Karpas-422 (cell line): ENCODE measurements around the gene INO80C. TPM values are rescaled to one million over a fixed set of nuclear protein-coding genes. Genes with fewer than 3 reads are reported as not detected.

Source experiments
- DNase-seq: peaks from one replicate; pipeline ENCODE4 v3.0.0-alpha.2; 2015
- H2AFZ ChIP-seq: fragments of 200-600 bp; sonication (generic); 2 replicates; pipeline ENCODE4 v1.6.1; 2014; ENCODE audit warnings: antibody characterized with exemption, low read length, mixed read lengths
- H3K27ac ChIP-seq: fragments of 200-600 bp; sonication (generic); 2 replicates; pipeline ENCODE4 v1.5.1; 2014; ENCODE audit warnings: mild to moderate bottlenecking, low read length, moderate library complexity
- H3K27me3 ChIP-seq: fragments of 200-600 bp; sonication (generic); 2 replicates; pipeline ENCODE4 v1.6.1; 2014; ENCODE audit warnings: low read length, mixed read lengths
- H3K36me3 ChIP-seq: fragments of 200-600 bp; sonication (generic); 2 replicates; pipeline ENCODE4 v1.6.1; 2014; ENCODE audit warnings: low read length, mixed read lengths; ENCODE audit not compliant: insufficient read depth
- H3K4me1 ChIP-seq: fragments of 200-600 bp; sonication (generic); 2 replicates; pipeline ENCODE4 v1.6.1; 2014; ENCODE audit warnings: mild to moderate bottlenecking, low read length, mixed read lengths
- H3K4me2 ChIP-seq: fragments of 200-600 bp; sonication (generic); 2 replicates; pipeline ENCODE4 v1.6.1; 2014; ENCODE audit warnings: low read length, low read depth, mild to moderate bottlenecking; ENCODE audit not compliant: poor library complexity, severe bottlenecking
- H3K4me3 ChIP-seq: fragments of 200-600 bp; sonication (generic); 2 replicates; pipeline ENCODE4 v1.5.1; 2014; ENCODE audit warnings: mild to moderate bottlenecking, antibody characterized with exemption, low read length, mixed read lengths
- H3K79me2 ChIP-seq: fragments of 200-600 bp; sonication (generic); 2 replicates; pipeline ENCODE4 v1.6.1; 2014; ENCODE audit warnings: mild to moderate bottlenecking, low read length, mixed read lengths
- H3K9ac ChIP-seq: fragments of 200-600 bp; sonication (generic); 2 replicates; pipeline ENCODE4 v1.6.0; 2014; ENCODE audit warnings: low read length
- H3K9me2 ChIP-seq: fragments of 200-600 bp; sonication (generic), shearing (Covaris generic); replicated peaks from 2 replicates; pipeline ENCODE4 v1.6.0; 2014; ENCODE audit warnings: mild to moderate bottlenecking, low read length, moderate library complexity; ENCODE audit not compliant: insufficient read depth
- H3K9me3 ChIP-seq: fragments of 300-700, 200-600 bp; sonication (generic); 2 replicates; pipeline ENCODE4 v1.6.1; 2014; ENCODE audit warnings: low read length, mixed read lengths
- H4K20me1 ChIP-seq: fragments of 200-600 bp; sonication (generic); 2 replicates; pipeline ENCODE4 v1.6.1; 2014; ENCODE audit warnings: mild to moderate bottlenecking, antibody characterized with exemption, low read length, low read depth; ENCODE audit not compliant: insufficient read depth
- total RNA-seq: library from RNA; depleted of rRNA; stranded (reverse); fragments of >200 nt; shearing (Covaris generic); gene quantifications from 2 replicates; pipeline ENCODE4 v1.2.3, GENCODE V29; 2014; ENCODE audit warnings: low replicate concordance

INO80C gene
- total RNA-seq, 1 experiment from 2014 or later, result 108 TPM

GRCh38 chr18:35451032-35451431, 46.7 kb downstream of the INO80C start:
- Histone ChIP-seq H3K9me3 (no peaks in the 10 kb centered on the region), H3K36me3 (peaks cover 2% of the 10 kb centered on the region; the same call in 1 of the 2 replicates), H3K79me2 (no peaks in the 10 kb centered on the region), H3K27me3 (no peaks in the 10 kb centered on the region), H3K4me2 (no peak overlapping the region), H3K9me2 (no peaks in the 10 kb centered on the region), H2AFZ (no peak overlapping the region), H3K4me1 (peaks cover 39% of the 10 kb centered on the region), H3K9ac (no peak overlapping the region), H3K27ac (no peak overlapping the region), H3K4me3 (no peak overlapping the region), H4K20me1 (no peaks in the 10 kb centered on the region)
- no peak for DNase-seq

- Histone ChIP-seq H3K27me3 (no peaks in the 10 kb centered on the region), H4K20me1 (no peaks in the 10 kb centered on the region), H3K9me3 (no peaks in the 10 kb centered on the region), H3K9me2 (no peaks in the 10 kb centered on the region), H3K79me2 (no peaks in the 10 kb centered on the region), H3K27ac (no peak overlapping the region), H3K4me3 (no peak overlapping the region), H3K4me2 (no peak overlapping the region), H2AFZ (no peak overlapping the region), H3K36me3 (0 out of 2 replicates have a peak, but pooled peaks cover 3% of the 10 kb centered on the region), H3K9ac (peak overlapping the region; percentile 8; the same call in 1 of the 2 replicates), H3K4me1 (peaks cover 62% of the 10 kb centered on the region)
- DNase-seq, result no peak
These were observed 53.1 kb downstream of the INO80C start for GRCh38 chr18:35444636-35445035.

GRCh38 chr18:35443847-35444246, 53.9 kb downstream of the INO80C start:
- H3K4me2 ChIP-seq, result peak overlapping the region; percentile 21
- peak overlapping the region; percentile 55; the same call in 1 of the 2 replicates for H3K27ac ChIP-seq
- peaks cover 62% of the 10 kb centered on the region for H3K4me1 ChIP-seq
- no peaks in the 10 kb centered on the region for H3K79me2 ChIP-seq
- H4K20me1 ChIP-seq, result no peaks in the 10 kb centered on the region
- no peak overlapping the region for H2AFZ ChIP-seq
- H3K9me3 ChIP-seq, result no peaks in the 10 kb centered on the region
- no peak overlapping the region for H3K4me3 ChIP-seq
- no peaks in the 10 kb centered on the region for H3K9me2 ChIP-seq
- no peaks in the 10 kb centered on the region for H3K27me3 ChIP-seq
- 0 out of 2 replicates have a peak, but pooled peaks cover 3% of the 10 kb centered on the region for H3K36me3 ChIP-seq
- no peak for DNase-seq
- H3K9ac ChIP-seq, result peak overlapping the region; percentile 42

- Histone ChIP-seq H3K36me3 (0 out of 2 replicates have a peak, but pooled peaks cover 3% of the 10 kb centered on the region), H3K4me2 (peak overlapping the region; percentile 21), H3K9me2 (no peaks in the 10 kb centered on the region), H3K27ac (peak overlapping the region; percentile 55; the same call in 1 of the 2 replicates), H2AFZ (0 out of 2 replicates have a peak overlapping the region, but pooled peaks have one; percentile 14), H3K9ac (peak overlapping the region; percentile 42), H3K9me3 (no peaks in the 10 kb centered on the region), H4K20me1 (no peaks in the 10 kb centered on the region), H3K79me2 (no peaks in the 10 kb centered on the region), H3K4me3 (no peak overlapping the region), H3K27me3 (no peaks in the 10 kb centered on the region), H3K4me1 (peaks cover 60% of the 10 kb centered on the region)
- DNase-seq, result peak; percentile 62
These were observed 54.3 kb downstream of the INO80C start for GRCh38 chr18:35443434-35443833.

- Histone ChIP-seq H4K20me1 (no peaks in the 10 kb centered on the region), H3K27me3 (no peaks in the 10 kb centered on the region), H3K36me3 (0 out of 2 replicates have a peak, but pooled peaks cover 3% of the 10 kb centered on the region), H3K9me2 (no peaks in the 10 kb centered on the region), H3K4me2 (peak overlapping the region; percentile 21), H2AFZ (no peak overlapping the region), H3K9ac (peak overlapping the region; percentile 8), H3K79me2 (no peaks in the 10 kb centered on the region), H3K4me1 (peaks cover 52% of the 10 kb centered on the region), H3K27ac (no peak overlapping the region; the same call in 1 of the 2 replicates), H3K4me3 (no peak overlapping the region), H3K9me3 (no peaks in the 10 kb centered on the region)
- no peak for DNase-seq
These were observed 55.1 kb downstream of the INO80C start for GRCh38 chr18:35442701-35443100.

GRCh38 chr18:35441857-35442595, 55.7 kb downstream of the INO80C start:
- Histone ChIP-seq H2AFZ (no peak overlapping the region), H3K9me2 (no peaks in the 10 kb centered on the region), H3K79me2 (no peaks in the 10 kb centered on the region), H4K20me1 (no peaks in the 10 kb centered on the region), H3K4me1 (peaks cover 46% of the 10 kb centered on the region), H3K27ac (no peak overlapping the region), H3K27me3 (no peaks in the 10 kb centered on the region), H3K4me2 (peak overlapping the region; percentile 21), H3K9ac (peak overlapping the region; percentile 8; the same call in 1 of the 2 replicates), H3K9me3 (no peaks in the 10 kb centered on the region), H3K36me3 (peaks cover 3% of the 10 kb centered on the region; the same call in 1 of the 2 replicates), H3K4me3 (no peak overlapping the region)
- DNase-seq, result no peak

GRCh38 chr18:35438480-35439234, 59.1 kb downstream of the INO80C start:
- Histone ChIP-seq H3K4me1 (peaks cover 21% of the 10 kb centered on the region), H3K9ac (no peak overlapping the region), H3K4me2 (no peak overlapping the region), H3K36me3 (no peaks in the 10 kb centered on the region; the same call in 1 of the 2 replicates), H3K9me2 (no peaks in the 10 kb centered on the region), H2AFZ (no peak overlapping the region), H3K27me3 (no peaks in the 10 kb centered on the region), H3K79me2 (no peaks in the 10 kb centered on the region), H3K27ac (no peak overlapping the region), H3K9me3 (no peaks in the 10 kb centered on the region), H3K4me3 (no peak overlapping the region), H4K20me1 (no peaks in the 10 kb centered on the region)
- no peak for DNase-seq

GRCh38 chr18:35437836-35438235, 59.9 kb downstream of the INO80C start:
- Histone ChIP-seq H2AFZ (no peak overlapping the region), H3K79me2 (no peaks in the 10 kb centered on the region), H3K4me3 (no peak overlapping the region), H3K4me2 (no peak overlapping the region), H3K9ac (no peak overlapping the region), H3K27ac (no peak overlapping the region), H3K9me2 (no peaks in the 10 kb centered on the region), H3K27me3 (no peaks in the 10 kb centered on the region), H4K20me1 (no peaks in the 10 kb centered on the region), H3K36me3 (no peaks in the 10 kb centered on the region; the same call in 1 of the 2 replicates), H3K4me1 (peaks cover 13% of the 10 kb centered on the region), H3K9me3 (no peaks in the 10 kb centered on the region)
- DNase-seq, result no peak
